ENCODE results near the gene MSRB1. TPM values are rescaled to one million over a fixed set of nuclear protein-coding genes. Genes with fewer than 3 reads are reported as not detected.

The MSRB1 gene
- total RNA-seq, 1 experiment from 2014 or later, result 26.4 TPM

DNA sequence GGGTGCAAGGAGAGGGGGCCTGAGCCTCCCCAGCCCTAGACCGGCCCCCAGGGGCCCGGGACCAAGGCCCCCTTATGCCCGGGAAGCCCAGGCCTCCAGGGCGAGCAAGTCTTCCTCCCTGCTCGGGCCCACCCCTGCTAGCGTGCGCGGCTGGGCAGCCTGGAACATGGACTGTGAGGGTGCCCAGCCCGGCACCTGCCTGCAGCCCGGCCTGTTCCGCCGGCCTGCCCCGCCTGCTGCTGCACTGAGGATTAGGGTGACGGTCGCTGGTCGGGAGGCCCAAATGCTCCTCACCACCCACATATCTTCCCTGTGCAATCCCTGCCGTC, 30.8 kb downstream of the MSRB1 start:
- TF ChIP-seq IRF2 (CRISPR knock-in tag; IDR thresholded peaks at IDR 0.05; ENCODE audit: borderline replicate concordance, low read depth), result no peak
- no peak for TF ChIP-seq NR3C1 (CRISPR knock-in tag; conservative IDR thresholded peaks at IDR 0.05; ENCODE audit: low read depth)
- TF ChIP-seq, protein P1, sequence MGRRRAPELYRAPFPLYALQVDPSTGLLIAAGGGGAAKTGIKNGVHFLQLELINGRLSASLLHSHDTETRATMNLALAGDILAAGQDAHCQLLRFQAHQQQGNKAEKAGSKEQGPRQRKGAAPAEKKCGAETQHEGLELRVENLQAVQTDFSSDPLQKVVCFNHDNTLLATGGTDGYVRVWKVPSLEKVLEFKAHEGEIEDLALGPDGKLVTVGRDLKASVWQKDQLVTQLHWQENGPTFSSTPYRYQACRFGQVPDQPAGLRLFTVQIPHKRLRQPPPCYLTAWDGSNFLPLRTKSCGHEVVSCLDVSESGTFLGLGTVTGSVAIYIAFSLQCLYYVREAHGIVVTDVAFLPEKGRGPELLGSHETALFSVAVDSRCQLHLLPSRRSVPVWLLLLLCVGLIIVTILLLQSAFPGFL (CRISPR knock-in tag; IDR thresholded peaks at IDR 0.05; ENCODE audit: borderline replicate concordance), result no peak
- TF ChIP-seq, protein P2, sequence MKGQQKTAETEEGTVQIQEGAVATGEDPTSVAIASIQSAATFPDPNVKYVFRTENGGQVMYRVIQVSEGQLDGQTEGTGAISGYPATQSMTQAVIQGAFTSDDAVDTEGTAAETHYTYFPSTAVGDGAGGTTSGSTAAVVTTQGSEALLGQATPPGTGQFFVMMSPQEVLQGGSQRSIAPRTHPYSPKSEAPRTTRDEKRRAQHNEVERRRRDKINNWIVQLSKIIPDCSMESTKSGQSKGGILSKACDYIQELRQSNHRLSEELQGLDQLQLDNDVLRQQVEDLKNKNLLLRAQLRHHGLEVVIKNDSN (CRISPR knock-in tag; IDR thresholded peaks at IDR 0.05), result no peak
- TF ChIP-seq ZNF138 (CRISPR knock-in tag; conservative IDR thresholded peaks at IDR 0.05), result no peak
- TF ChIP-seq, protein P3, sequence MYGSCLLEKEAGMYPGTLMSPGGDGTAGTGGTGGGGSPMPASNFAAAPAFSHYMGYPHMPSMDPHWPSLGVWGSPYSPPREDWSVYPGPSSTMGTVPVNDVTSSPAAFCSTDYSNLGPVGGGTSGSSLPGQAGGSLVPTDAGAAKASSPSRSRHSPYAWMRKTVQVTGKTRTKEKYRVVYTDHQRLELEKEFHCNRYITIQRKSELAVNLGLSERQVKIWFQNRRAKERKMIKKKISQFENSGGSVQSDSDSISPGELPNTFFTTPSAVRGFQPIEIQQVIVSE (CRISPR knock-in tag; IDR thresholded peaks at IDR 0.05; ENCODE audit: borderline replicate concordance), result no peak
- TF ChIP-seq, protein P4, sequence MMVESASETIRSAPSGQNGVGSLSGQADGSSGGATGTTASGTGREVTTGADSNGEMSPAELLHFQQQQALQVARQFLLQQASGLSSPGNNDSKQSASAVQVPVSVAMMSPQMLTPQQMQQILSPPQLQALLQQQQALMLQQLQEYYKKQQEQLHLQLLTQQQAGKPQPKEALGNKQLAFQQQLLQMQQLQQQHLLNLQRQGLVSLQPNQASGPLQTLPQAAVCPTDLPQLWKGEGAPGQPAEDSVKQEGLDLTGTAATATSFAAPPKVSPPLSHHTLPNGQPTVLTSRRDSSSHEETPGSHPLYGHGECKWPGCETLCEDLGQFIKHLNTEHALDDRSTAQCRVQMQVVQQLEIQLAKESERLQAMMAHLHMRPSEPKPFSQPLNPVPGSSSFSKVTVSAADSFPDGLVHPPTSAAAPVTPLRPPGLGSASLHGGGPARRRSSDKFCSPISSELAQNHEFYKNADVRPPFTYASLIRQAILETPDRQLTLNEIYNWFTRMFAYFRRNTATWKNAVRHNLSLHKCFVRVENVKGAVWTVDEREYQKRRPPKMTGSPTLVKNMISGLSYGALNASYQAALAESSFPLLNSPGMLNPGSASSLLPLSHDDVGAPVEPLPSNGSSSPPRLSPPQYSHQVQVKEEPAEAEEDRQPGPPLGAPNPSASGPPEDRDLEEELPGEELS (CRISPR knock-in tag; IDR thresholded peaks at IDR 0.05), result no peak
- no peak for TF ChIP-seq GTF2I (CRISPR knock-in tag; conservative IDR thresholded peaks at IDR 0.05)
- TF ChIP-seq NR1H2 (CRISPR knock-in tag; IDR thresholded peaks at IDR 0.05), result no peak
- TF ChIP-seq RORB (CRISPR knock-in tag; IDR thresholded peaks at IDR 0.05), result no peak
- TF ChIP-seq NR2C2 (CRISPR knock-in tag; IDR thresholded peaks at IDR 0.05), result no peak
- peaks cover 29% of the 10 kb centered on the region for H3K4me1 Mint-ChIP-seq
- no peaks in the 10 kb centered on the region for H3K9me3 Mint-ChIP-seq
- no peak for ATAC-seq
- H3K27ac Mint-ChIP-seq, result no peak overlapping the region
- DNase-seq (ENCODE audit: low spot score), result no peak
- no peak overlapping the region for H3K4me3 Mint-ChIP-seq
- H3K36me3 Mint-ChIP-seq, result no peaks in the 10 kb centered on the region
- ChIA-PET POLR2A (no interaction called here), CTCF (interaction anchor here (0.6 kb wide), 1 partner anchor 29 kb away, joined by 3 read pairs; no protein-coding TSS in a partner anchor)
- peaks cover 35% of the 10 kb centered on the region for H3K27me3 Mint-ChIP-seq (ENCODE audit: low read depth)

DNA sequence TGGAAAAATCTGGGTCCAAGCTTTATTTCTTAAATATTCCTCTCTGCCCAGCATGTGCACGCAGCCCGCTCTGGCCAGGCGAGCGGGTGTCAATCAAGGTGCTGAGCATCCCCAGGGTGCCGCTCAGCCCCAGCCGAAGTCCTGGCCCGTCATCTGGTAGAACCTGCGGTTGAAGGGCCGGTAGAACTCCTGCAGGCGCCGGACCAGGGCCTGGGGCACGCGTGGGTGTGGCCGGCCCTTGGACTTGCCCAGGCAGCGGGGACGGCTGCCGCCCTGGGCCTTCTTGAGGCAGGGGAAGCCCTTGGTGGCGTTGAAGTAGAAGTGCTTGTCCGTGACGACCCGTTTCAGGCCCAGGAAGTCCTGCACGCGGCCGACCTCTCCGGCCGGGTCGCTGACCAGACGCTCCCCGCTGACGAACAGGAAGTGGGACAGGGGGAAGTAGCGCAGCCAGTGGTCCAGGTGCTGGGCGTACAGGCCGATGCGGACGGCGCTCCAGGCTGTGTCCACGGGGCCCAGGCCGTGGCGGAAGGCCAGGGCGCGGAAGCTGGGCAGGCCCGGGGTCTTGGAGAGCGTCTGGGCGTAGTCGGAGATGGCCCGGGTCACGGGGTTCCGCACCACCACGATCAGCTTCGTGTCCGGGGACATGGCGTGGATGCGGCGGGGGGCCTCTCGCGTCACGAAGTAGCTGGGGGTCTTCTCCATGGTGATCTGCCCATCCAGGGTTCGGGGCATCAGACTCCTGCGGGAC, 31.4 kb downstream of the MSRB1 start:
- H3K27me3 Mint-ChIP-seq (ENCODE audit: low read depth), result peaks cover 29% of the 10 kb centered on the region
- TF ChIP-seq, protein P5, sequence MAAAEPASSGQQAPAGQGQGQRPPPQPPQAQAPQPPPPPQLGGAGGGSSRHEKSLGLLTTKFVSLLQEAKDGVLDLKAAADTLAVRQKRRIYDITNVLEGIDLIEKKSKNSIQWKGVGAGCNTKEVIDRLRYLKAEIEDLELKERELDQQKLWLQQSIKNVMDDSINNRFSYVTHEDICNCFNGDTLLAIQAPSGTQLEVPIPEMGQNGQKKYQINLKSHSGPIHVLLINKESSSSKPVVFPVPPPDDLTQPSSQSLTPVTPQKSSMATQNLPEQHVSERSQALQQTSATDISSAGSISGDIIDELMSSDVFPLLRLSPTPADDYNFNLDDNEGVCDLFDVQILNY (CRISPR knock-in tag; IDR thresholded peaks at IDR 0.05), result no peak
- TF ChIP-seq ZNF121 (CRISPR knock-in tag; IDR thresholded peaks at IDR 0.05), result peak; percentile 43; the same call in 1 of the 2 replicates
- ChIA-PET POLR2A (no interaction called here), CTCF (interaction anchor here (0.6 kb wide), 1 partner anchor 30 kb away, joined by 3 read pairs; no protein-coding TSS in a partner anchor)
- ATAC-seq, result no peak
- no peak overlapping the region for H3K27ac Mint-ChIP-seq
- no peak overlapping the region for H3K4me3 Mint-ChIP-seq
- no peaks in the 10 kb centered on the region for H3K36me3 Mint-ChIP-seq
- no peaks in the 10 kb centered on the region for H3K9me3 Mint-ChIP-seq
- no peak for DNase-seq (ENCODE audit: low spot score)
- H3K4me1 Mint-ChIP-seq, result peaks cover 25% of the 10 kb centered on the region

DNA sequence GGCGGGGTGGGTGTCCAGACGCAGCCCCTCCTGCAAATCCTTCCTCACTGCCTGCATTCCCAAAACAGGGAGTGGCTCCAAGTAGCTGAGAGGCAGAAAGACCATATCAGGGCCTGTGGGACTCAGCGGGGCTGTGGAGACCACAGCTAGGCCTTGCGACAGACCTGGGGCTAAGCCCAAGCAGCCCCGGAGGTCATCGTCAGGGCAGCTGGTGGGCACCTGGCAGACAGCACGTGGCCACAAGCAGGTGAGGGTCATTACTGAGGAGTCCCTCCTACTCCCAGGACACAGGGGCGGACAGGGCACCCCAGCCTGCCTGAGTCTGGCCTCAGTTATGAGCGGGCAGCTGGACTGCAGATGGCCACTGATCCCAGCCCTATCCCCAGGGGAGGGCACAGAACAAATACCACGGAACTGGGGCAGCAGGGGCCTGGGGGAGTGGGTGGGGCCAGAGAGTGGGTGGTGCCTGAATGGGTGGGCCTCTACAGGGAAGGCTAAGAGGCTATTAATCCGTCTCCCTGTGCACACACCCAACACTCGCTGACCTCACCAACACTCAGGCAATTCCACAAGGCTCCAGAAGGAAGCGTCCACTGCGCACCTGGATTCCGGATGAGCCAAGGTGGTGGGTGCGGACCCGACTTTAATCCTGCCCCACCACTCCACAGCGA, 33.3 kb downstream of the MSRB1 start:
- Mint-ChIP-seq H3K9me3 (no peaks in the 10 kb centered on the region), H3K4me3 (no peak overlapping the region), H3K4me1 (peaks cover 13% of the 10 kb centered on the region), H3K27ac (no peak overlapping the region), H3K36me3 (no peaks in the 10 kb centered on the region), H3K27me3 (ENCODE audit: low read depth) (peaks cover 11% of the 10 kb centered on the region)
- ChIA-PET CTCF (interaction anchor here (0.8 to 1.6 kb wide), 4 partner anchors 11 to 32 kb away, joined by 3 to 5 read pairs (median 4); no protein-coding TSS in a partner anchor), POLR2A (interaction anchor here (0.6 to 1.4 kb wide), 2 partner anchors 17 to 140 kb away, joined by 3 to 4 read pairs; no protein-coding TSS in a partner anchor)
- DNase-seq (ENCODE audit: low spot score) (no peak), ATAC-seq (no peak)
- TF ChIP-seq ZBTB21 (CRISPR knock-in tag; IDR thresholded peaks at IDR 0.05; ENCODE audit: borderline replicate concordance) (no peak), EMX1 (CRISPR knock-in tag; IDR thresholded peaks at IDR 0.05) (no peak), TCF7 (CRISPR knock-in tag; IDR thresholded peaks at IDR 0.05; ENCODE audit: low read depth) (no peak)
- TF ChIP-seq, protein P6, sequence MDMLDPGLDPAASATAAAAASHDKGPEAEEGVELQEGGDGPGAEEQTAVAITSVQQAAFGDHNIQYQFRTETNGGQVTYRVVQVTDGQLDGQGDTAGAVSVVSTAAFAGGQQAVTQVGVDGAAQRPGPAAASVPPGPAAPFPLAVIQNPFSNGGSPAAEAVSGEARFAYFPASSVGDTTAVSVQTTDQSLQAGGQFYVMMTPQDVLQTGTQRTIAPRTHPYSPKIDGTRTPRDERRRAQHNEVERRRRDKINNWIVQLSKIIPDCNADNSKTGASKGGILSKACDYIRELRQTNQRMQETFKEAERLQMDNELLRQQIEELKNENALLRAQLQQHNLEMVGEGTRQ (CRISPR knock-in tag; IDR thresholded peaks at IDR 0.05), result no peak
- TF ChIP-seq, protein P7, sequence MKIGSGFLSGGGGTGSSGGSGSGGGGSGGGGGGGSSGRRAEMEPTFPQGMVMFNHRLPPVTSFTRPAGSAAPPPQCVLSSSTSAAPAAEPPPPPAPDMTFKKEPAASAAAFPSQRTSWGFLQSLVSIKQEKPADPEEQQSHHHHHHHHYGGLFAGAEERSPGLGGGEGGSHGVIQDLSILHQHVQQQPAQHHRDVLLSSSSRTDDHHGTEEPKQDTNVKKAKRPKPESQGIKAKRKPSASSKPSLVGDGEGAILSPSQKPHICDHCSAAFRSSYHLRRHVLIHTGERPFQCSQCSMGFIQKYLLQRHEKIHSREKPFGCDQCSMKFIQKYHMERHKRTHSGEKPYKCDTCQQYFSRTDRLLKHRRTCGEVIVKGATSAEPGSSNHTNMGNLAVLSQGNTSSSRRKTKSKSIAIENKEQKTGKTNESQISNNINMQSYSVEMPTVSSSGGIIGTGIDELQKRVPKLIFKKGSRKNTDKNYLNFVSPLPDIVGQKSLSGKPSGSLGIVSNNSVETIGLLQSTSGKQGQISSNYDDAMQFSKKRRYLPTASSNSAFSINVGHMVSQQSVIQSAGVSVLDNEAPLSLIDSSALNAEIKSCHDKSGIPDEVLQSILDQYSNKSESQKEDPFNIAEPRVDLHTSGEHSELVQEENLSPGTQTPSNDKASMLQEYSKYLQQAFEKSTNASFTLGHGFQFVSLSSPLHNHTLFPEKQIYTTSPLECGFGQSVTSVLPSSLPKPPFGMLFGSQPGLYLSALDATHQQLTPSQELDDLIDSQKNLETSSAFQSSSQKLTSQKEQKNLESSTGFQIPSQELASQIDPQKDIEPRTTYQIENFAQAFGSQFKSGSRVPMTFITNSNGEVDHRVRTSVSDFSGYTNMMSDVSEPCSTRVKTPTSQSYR (CRISPR knock-in tag; IDR thresholded peaks at IDR 0.05), result no peak

All from WTC11 (cell line).